GM12873 (cell line): ENCODE data around the gene LDLRAD4.

Experiments
- TF ChIP-seq, protein P1 (sequence below): IDR thresholded peaks from 2 replicates; pipeline ENCODE4 v1.5.1; 2012; ENCODE audit warnings: low read depth, mild to moderate bottlenecking, moderate library complexity, low read length, control low read depth; ENCODE audit not compliant: insufficient read depth; ENCODE audit errors: missing control alignments

LDLRAD4 gene

DNA sequence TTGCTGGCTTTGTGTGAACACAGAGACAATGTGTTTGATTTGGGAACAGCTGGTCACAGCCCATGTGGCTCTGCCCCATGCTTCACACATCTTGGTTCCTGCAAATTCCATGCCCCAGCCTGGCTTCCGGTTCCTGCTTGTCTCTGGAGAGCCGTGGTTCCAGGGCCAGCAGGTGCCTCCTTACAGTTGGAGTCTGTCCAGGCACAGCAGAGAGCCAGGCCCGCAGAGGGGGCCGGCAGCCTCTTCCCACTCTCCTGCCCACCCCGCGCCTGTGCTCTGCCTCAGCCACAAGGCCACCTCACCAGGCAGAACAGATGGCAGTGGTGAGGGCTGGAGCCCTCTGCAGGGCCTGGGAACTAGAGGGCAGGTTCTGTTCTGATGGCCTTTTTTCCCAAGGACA lies 81.5 kb downstream of the LDLRAD4 start:
- TF ChIP-seq, protein P1, sequence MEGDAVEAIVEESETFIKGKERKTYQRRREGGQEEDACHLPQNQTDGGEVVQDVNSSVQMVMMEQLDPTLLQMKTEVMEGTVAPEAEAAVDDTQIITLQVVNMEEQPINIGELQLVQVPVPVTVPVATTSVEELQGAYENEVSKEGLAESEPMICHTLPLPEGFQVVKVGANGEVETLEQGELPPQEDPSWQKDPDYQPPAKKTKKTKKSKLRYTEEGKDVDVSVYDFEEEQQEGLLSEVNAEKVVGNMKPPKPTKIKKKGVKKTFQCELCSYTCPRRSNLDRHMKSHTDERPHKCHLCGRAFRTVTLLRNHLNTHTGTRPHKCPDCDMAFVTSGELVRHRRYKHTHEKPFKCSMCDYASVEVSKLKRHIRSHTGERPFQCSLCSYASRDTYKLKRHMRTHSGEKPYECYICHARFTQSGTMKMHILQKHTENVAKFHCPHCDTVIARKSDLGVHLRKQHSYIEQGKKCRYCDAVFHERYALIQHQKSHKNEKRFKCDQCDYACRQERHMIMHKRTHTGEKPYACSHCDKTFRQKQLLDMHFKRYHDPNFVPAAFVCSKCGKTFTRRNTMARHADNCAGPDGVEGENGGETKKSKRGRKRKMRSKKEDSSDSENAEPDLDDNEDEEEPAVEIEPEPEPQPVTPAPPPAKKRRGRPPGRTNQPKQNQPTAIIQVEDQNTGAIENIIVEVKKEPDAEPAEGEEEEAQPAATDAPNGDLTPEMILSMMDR = no peak

DNA sequence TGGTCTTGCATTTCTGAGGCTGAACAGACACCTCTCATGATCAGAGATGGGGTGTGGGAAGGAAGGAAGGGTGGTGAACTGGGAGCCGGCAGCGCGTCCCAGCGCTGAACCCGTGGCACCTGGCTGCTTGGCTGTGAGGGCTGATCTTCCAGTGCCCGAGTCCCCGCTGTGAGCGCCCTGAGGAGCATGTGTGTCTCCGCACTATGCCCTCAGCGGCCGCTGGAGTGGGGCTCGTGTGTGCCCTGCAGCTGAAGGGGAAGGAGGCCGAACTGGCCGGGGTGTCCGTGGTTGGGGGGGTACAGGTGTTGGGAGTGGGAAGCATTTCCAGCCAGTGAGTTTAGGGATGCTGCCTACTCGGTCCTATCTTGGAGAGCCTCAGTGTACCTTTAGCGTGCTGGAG lies 82.2 kb downstream of the LDLRAD4 start:
- TF ChIP-seq, protein P1 = no peak

DNA sequence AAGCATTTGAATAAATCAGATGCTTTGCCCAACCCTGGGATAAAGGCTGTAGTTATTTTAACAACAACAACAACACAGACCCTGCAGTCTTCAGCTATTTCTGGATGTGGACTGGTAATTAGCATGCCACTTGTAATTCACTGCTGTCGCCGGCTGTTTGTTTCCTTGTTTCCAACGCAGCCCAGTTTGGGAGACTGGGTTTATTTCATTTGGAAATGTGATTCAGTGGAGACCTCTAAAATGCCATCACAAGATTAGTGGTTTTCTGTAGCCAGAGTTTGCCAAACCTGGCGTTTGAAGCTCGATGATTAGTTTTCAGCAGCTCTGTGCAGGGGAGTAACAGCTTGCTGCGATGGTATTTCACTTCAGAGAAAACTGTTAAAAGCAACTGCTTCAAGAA lies 83.5 kb downstream of the LDLRAD4 start:
- TF ChIP-seq, protein P1 = no peak

DNA sequence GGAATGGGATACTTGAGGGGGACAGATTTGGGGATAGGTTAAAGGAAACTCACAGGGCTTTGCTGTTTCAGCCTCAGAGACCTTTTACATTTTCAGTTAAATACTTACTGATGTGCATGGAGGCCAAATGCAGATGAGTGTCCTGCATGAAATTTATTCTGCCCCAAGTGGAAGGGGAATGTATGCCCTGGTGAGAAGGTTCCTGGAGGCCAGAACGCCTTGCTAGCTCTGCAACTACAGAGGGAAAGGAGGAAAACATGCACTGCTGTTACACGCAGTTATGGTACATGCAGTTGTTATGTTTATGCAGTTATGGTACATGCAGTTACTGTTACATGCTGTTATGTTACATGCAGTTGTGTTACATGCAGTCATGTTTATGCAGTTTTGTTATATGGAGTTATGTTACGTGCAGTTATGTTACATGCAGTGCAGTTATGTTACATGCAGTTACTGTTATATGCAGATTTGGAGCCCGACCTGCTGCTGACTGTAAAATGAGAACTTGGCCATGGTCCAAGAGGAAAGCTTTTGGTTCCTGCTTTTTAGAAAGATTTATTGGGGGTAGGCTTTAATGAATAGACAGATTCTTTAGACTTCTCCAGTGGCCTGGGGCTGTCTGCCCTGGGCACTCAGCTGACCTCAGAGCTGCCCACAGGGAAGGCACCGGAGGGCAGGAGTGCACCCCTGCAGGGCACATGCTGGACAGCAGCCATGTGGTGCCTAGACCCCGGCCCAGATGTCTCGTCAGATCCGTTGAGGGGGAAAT lies 84.1 kb downstream of the LDLRAD4 start:
- TF ChIP-seq, protein P1 = no peak

DNA sequence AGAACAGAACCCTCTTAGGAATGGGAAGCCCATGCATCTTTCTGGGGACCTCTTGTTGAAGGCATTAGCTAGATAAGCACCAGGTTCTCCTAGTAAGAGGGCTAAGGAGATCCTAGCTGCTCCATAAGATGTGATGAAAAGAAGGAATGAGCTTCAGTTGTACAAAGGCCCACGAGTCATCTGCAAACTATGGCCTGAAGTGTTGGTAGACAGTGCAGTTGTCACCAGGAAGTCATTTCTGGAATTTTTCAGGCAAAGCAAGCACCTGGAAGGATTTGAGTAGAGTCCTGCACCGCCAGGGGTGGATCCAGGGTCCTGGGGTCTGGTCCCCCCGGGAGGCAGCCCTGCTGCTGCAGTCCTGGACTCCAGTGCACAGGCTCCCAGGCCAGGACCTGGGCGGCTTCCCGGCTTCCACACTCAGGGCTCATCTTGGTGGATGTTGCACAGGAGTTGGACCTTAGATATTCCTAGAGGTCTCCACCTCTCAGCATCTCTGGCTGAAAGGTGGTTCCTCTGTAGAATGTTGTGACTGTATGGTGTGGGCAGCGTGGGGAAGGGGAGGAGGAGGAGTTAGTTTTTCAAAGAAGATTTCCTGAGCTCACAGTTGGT lies 85.3 kb downstream of the LDLRAD4 start:
- TF ChIP-seq, protein P1 = no peak

DNA sequence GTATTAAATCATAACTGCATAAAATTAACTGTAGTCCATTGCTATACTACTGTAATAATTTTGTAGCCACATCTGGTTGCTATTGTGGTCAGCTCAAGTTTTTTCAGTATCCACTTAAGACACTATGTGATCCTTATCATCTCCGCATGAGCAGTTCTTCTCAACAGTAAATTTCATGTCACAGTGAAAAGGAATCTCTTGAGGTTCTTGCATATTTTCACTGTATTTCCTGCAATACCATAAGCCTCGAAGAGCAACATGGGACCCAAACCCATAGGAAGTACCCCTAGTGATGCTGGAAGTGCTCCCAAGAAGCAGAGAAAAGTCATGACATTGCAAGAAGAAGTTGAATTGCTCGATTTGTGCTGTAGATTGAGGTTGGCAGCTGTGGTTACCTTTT lies 86.7 kb downstream of the LDLRAD4 start:
- TF ChIP-seq, protein P1 = no peak

DNA sequence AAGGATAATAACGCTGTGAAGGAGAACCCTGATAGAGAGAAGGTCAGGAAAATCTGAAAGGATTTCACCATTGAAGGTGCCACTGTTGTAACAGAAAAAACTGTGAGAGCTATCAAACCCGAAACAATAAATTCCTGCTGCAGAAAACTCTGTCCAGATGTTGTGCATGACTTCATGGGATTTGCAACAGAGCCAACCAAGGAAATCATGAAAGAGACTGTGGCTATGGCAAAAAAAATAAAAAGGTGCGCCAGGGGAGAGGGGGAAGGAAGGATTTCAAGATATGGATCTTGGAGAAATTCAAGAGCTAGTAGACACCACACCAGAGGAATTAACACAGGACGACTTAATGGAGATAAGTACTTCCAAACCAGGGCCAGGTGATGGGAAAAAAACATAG lies 88.0 kb downstream of the LDLRAD4 start:
- TF ChIP-seq, protein P1 = no peak
